Neural progenitor cell (in vitro differentiated cells): Measurements from ENCODE around the gene NES.

Source experiments
- EZH2 ChIP-seq: fragments of 200-600 bp; sonication (generic); IDR thresholded peaks from 2 replicates; pipeline ENCODE4 v1.6.1; 2017; ENCODE audit warnings: antibody characterized with exemption, mild to moderate bottlenecking, moderate library complexity
- TF ChIP-seq, protein P1 (sequence below): fragments of 200-600 bp; sonication (generic); IDR thresholded peaks from 2 replicates; pipeline ENCODE4 v1.5.1; 2017; ENCODE audit warnings: antibody characterized with exemption, mild to moderate bottlenecking

DNA sequence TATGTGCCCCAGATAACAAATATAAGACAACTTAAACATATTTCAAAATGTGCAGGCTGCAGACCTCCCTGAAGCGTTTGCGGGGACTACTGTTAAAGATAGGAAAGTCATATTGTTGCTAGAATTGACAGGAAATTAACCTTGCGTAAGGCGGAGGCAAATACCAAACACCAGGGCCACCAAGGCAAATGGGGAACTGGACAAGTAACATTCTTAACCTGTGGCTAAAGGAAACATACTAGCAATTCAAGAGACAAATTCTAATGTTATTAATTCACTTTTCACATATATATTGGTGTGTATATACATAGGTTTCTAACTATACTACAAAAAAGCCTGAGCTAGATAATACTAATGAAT, 51.1 kb downstream of the NES start:
- TF ChIP-seq, protein P1, sequence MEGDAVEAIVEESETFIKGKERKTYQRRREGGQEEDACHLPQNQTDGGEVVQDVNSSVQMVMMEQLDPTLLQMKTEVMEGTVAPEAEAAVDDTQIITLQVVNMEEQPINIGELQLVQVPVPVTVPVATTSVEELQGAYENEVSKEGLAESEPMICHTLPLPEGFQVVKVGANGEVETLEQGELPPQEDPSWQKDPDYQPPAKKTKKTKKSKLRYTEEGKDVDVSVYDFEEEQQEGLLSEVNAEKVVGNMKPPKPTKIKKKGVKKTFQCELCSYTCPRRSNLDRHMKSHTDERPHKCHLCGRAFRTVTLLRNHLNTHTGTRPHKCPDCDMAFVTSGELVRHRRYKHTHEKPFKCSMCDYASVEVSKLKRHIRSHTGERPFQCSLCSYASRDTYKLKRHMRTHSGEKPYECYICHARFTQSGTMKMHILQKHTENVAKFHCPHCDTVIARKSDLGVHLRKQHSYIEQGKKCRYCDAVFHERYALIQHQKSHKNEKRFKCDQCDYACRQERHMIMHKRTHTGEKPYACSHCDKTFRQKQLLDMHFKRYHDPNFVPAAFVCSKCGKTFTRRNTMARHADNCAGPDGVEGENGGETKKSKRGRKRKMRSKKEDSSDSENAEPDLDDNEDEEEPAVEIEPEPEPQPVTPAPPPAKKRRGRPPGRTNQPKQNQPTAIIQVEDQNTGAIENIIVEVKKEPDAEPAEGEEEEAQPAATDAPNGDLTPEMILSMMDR: no peak
- TF ChIP-seq EZH2: no peak
